ENCODE results near the gene KREMEN2. TPM values are rescaled to one million over a fixed set of nuclear protein-coding genes. Genes with fewer than 3 reads are reported as not detected.

The KREMEN2 gene
- total and polyA plus RNA-seq, 2 of the 13 experiments (the other 11 are each of a cell fraction or from before 2014, with no cell fraction given), result 0.48 to 1.2 TPM

GRCh38 chr16:2968738-2969544 is 4.9 kb downstream of the KREMEN2 start, which contains the start of gene PAQR4 (continued):
- TF ChIP-seq, protein P1, sequence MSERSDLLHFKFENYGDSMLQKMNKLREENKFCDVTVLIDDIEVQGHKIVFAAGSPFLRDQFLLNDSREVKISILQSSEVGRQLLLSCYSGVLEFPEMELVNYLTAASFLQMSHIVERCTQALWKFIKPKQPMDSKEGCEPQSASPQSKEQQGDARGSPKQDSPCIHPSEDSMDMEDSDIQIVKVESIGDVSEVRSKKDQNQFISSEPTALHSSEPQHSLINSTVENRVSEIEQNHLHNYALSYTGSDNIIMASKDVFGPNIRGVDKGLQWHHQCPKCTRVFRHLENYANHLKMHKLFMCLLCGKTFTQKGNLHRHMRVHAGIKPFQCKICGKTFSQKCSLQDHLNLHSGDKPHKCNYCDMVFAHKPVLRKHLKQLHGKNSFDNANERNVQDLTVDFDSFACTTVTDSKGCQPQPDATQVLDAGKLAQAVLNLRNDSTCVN (CRISPR knock-in tag; IDR thresholded peaks at IDR 0.05; ENCODE audit: borderline replicate concordance), result peak; percentile 95
- TF ChIP-seq HOXA7 (CRISPR knock-in tag; IDR thresholded peaks at IDR 0.05), result peak; percentile 90; the same call in 1 of the 2 replicates
- TF ChIP-seq PHF21A (CRISPR knock-in tag; IDR thresholded peaks at IDR 0.05), result peak; percentile 87
- peak; percentile 89 for TF ChIP-seq ZNF775 (CRISPR knock-in tag; IDR thresholded peaks at IDR 0.05; ENCODE audit: borderline replicate concordance)
- TF ChIP-seq U2AF2 (IDR thresholded peaks at IDR 0.05; ENCODE audit: low read depth, low read length), result no peak
- peak; percentile 90 for TF ChIP-seq ZNF687 (CRISPR knock-in tag; IDR thresholded peaks at IDR 0.05)
- TF ChIP-seq SATB2 (CRISPR knock-in tag; IDR thresholded peaks at IDR 0.05), result peak; percentile 89
- TF ChIP-seq ATF5 (CRISPR knock-in tag; IDR thresholded peaks at IDR 0.05; ENCODE audit: low read depth), result no peak
- peak; percentile 97 for TF ChIP-seq ZNF709 (CRISPR knock-in tag; IDR thresholded peaks at IDR 0.05)
- TF ChIP-seq ZNF160 (CRISPR knock-in tag; IDR thresholded peaks at IDR 0.05), result peak; percentile 94
- peak; percentile 98 for TF ChIP-seq ZBTB4 (CRISPR knock-in tag; IDR thresholded peaks at IDR 0.05; ENCODE audit: borderline replicate concordance)
- TF ChIP-seq, protein P2, sequence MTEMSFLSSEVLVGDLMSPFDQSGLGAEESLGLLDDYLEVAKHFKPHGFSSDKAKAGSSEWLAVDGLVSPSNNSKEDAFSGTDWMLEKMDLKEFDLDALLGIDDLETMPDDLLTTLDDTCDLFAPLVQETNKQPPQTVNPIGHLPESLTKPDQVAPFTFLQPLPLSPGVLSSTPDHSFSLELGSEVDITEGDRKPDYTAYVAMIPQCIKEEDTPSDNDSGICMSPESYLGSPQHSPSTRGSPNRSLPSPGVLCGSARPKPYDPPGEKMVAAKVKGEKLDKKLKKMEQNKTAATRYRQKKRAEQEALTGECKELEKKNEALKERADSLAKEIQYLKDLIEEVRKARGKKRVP (CRISPR knock-in tag; IDR thresholded peaks at IDR 0.05), result peak in 1 of 2 experiments; percentile 19; a peak in 1 of 4 replicates
- peak; percentile 46; the same call in 1 of the 2 replicates for TF ChIP-seq ZNF263 (CRISPR knock-in tag; IDR thresholded peaks at IDR 0.05)
- TF ChIP-seq ZNF224 (CRISPR knock-in tag; IDR thresholded peaks at IDR 0.05), result peak; percentile 89; the same call in 1 of the 2 replicates
- TF ChIP-seq HDAC2 (CRISPR knock-in tag; IDR thresholded peaks at IDR 0.05), result peak; percentile 96
- no peak for TF ChIP-seq NR1H2 (CRISPR knock-in tag; IDR thresholded peaks at IDR 0.05; ENCODE audit: borderline replicate concordance, low read depth)
- TF ChIP-seq, protein P3, sequence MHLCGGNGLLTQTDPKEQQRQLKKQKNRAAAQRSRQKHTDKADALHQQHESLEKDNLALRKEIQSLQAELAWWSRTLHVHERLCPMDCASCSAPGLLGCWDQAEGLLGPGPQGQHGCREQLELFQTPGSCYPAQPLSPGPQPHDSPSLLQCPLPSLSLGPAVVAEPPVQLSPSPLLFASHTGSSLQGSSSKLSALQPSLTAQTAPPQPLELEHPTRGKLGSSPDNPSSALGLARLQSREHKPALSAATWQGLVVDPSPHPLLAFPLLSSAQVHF (CRISPR knock-in tag; IDR thresholded peaks at IDR 0.05), result peak; percentile 91

All from HepG2 (cell line).